Kidney tubule cell (primary cell): ENCODE measurements around the gene MIA3.
"Not testable (repeated sequence)": the region's sequence is repeated elsewhere in the genome, so short reads cannot be mapped to it uniquely, and the experiment has no call there.

ENCODE experiments used
- DNase-seq: peaks from one replicate; pipeline ENCODE4 v3.0.0-alpha.2; 2018; ENCODE audit warnings: low spot score

The MIA3 gene

DNA sequence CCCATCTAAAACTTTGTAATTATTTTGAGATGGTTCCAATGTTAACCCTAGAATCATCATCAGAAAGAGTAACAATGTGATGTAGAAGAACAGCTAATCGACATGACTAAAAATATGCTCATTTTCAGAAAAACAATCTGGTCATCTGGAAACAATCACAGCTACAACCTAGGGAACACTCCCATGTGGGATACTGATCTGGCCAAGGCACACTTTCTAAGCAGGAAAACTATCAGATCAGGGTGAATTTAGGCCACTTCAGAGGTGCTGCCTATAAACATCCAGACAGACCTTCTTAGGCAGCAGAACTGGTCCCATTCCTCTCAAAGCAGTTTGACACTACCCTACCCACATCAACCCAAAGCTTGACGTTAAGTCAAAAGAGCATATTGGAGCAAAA, 51.2 kb downstream of the MIA3 start:
- not testable (repeated sequence) for DNase-seq

DNA sequence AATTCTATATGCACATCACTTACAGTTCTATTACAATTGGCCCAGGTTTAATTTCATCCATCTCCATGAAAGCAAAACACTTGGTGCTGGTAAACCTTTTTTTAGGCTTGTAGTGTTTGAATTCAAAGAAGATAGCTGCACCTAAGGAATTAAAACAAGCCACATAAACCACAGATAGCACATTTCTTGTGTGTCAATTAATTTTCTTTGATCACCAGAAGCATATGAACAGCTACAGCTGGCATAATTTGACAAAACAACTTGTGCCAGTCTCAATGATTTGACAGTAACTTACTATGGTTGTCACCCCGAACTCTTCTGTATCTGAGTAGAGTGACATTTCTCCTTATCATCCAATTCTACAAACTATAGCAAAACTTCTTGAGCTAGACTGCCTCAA, 52.2 kb downstream of the MIA3 start:
- DNase-seq = no peak

DNA sequence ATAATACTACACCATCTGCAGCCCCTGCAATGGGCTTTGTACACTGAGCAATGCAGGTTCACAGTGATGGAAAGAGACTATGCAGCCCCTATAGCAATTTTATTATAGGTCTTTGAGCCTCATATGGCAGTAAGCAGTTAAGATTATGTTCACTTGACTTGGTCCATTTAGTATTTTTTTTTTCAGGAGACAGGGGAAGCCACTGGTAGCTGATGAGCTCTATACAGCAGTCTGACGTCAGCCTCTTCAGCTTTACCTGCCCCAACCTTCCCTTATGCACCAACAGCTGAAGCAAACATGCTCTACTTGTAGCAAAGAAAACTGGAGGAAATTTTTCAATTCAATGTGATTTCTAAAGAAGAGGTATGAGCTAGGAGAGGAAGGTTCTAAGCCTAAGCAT, 62.2 kb downstream of the MIA3 start:
- DNase-seq = no peak

DNA sequence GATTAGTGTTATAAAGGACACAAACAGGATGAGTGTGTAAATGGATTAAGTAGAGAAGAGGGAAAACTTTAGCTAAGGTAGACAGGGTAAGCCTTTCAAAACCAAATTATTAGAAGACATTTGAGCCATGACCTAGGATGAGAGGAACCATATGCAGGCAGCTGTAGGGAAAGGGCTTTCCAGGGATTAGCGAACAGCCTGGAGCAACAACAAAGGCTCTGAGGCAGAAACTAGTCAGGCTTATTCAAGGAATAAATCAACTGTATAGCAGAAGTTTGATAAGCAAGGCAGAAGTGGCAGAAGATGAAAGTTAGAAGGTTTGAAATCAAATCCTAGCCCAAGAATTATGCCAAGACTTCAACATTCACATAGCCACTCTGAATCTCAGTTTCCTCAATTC, 73.1 kb downstream of the MIA3 start:
- DNase-seq = no peak

DNA sequence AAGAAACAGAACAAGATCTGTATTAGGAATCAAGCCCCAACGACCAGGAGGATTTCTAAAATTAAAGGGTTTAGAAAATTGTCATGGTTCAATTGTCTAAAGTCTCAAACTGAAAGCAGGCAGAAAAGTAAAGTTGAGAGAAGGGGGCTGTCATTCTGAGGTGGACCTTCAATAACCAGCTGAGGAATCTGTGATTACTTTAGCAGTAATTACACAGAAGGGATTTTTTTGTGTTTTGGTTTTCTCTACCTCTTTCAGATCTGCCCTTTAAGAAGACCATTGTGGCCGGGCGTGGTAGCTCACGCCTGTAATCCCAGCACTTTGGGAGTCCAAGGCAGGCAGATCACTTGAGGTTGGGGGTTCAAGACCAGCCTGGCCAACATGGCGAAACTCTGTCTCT, 77.0 kb downstream of the MIA3 start:
- DNase-seq = no peak

DNA sequence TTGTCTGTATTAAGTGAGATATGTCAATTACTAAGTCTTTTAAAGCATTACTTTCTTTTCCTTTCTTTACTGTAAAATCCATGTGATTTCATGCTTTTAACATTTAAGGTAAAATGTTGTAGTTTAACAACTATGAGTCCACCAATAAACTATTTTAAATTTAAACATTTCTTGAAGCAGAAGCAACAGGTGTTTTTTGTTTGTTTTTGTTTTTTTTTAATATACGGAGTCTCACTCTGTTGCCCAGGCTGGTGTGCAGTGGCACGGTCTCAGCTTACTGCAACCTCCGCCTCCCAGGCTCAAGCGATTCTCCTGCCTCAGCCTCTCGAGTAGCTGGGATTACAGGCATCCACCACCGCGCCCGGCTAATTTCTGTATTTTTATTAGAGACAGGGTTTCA, 78.8 kb downstream of the MIA3 start:
- DNase-seq = no peak

DNA sequence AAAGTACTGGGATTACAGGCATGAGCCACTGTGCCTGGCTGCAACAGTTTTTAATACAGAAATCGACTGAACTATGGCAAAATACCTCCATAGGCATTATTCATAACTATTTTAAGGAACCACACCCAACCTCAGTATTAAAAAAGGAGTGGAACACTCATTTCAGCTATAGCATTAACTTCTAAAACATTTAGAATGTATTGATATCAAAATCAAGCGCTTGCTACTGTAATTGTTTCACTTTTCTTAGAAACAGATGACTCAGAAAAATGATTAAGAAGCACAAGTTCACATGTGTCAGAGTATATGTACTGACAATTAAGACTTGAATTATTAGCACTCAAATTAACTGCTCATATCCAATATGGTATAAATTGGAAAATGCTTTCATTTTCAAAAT, 79.3 kb downstream of the MIA3 start:
- no peak for DNase-seq

DNA sequence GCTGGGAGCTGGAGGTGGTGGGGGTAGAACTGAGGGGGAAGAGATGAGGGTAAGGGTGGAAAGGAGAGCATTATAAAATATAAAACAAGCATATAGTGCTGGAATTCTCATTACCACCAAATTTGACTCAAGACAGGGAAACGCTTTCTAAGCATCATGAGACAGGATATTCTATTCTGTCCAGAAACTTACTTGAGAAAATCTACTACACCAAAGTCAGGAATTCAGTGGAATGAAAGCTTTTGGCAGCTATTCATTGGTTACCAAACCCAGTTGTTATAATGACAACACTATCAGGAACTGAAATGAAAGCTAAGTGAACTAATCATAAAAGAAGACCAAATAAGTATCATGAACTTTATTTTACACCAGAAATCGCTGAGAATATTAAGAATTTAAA, 79.9 kb downstream of the MIA3 start:
- no peak for DNase-seq

DNA sequence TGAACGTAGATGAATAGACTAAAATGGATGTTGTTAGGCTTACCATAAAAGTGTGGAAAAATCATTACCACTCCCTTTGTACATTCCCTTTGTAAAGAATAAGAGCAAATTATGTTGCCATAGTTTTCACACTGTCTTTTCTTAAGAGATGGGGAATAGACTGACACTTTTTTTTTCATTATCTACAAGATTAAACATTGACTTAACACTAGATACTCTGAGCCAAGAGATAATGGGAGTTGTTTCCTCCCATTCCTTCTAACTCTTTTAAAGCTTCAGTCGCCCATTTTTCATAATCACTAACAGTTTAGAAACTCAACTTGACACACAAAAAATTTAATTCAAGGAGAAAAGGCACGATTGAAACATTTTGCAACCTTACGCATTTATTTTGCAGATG, 84.3 kb downstream of the MIA3 start:
- no peak for DNase-seq

DNA sequence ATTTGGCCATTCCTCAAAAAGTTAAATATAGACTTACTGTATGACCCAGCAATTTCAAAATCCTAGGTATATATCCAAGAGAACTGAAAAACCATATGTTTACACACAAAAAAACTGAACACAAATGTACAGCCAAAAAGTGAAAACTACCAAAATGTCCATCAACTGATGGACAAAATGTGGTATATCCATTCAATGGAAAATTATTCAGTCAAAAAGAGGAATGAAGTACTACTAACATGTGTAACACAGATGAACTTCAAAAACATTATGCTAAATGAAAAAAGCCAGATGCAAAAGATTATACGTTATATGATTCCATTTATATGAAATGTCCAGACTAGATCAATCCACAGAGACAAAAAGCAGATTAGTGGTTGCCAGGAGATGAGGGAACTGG, 86.4 kb downstream of the MIA3 start:
- no peak for DNase-seq

DNA sequence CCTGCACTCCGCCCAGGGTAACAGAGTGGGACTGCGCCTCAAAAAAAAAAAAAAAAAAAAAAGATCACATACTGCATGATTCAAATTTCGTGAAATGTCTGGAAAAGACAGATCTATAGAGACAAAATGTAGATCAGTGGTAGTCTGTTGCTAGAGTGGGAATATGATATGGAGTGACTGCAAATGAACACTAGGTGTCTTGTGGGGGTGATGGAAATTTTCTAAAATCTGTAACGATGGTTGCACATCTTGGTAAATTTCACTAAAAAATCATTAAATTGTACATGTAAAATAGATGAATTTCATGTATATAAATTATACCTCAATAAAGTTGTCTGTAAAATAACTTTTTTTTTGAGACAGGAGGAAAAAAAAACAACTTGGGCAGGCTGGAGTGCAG, 88.9 kb downstream of the MIA3 start:
- DNase-seq = no peak

DNA sequence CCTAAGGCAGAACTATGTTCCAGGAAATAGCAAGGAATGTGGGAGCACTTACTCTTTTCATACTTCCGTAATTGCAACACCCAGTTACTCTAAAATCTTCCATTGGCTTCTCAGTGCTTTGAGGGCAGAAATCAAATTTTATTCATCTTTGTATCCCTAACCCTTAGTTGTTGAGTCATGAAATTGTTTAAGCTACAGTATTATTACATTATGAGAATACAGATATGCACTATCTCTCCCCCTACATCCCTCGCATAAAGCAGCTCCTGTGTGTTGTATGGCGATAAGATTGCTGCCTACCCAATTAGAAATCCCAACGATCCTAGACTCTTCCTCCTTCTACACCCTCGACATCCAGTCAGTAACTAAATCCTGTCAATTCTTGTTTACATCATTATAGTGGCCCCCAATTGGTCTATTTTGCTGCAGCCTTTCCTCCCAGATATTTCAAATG, 91.8 kb downstream of the MIA3 start:
- no peak for DNase-seq

DNA sequence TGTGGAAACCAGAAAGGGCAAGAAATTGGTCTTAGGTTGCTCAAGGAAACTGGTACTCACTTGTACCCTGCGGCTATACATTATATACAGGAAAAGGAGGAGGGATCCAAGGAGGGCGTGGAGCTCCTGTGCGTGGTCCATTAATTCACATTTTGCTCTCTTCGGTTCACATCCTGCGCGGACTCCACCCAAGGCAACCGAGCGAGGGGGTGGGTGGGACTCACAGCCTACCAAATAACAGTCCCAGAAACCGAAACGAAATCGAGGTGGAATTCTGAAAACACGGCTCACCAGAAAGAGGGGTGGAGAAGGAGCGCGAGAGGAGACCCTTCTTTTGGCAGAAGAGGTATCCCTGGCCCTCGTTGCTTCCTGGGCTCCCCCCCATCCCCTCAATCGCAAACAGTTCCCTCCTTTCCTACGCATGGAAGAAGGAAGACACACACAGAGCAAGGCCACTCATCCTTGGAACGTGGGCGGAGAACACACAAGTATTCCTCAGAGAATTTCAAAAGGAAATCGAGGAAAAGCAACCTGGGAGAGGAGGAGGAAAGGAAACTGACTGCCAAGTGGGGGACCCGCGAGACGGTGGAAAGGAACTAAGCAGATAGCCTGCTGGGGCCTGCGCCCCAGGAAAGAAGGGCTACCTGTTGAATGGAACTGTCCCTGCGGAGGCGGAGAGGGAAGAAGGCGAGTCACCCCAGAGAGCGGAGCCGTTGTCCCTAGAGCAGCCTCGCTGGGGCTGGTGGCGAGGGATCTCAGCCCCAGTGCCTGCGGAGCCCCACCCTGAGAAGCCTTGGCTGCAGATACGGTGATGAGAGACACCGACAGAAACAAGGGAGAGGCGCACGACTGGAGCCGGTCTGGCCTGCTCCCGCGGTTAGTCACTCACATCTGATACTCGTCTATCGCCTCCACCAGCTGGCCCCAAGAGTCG, 93.7 kb downstream of the MIA3 start:
- peak; percentile 72 for DNase-seq

DNA sequence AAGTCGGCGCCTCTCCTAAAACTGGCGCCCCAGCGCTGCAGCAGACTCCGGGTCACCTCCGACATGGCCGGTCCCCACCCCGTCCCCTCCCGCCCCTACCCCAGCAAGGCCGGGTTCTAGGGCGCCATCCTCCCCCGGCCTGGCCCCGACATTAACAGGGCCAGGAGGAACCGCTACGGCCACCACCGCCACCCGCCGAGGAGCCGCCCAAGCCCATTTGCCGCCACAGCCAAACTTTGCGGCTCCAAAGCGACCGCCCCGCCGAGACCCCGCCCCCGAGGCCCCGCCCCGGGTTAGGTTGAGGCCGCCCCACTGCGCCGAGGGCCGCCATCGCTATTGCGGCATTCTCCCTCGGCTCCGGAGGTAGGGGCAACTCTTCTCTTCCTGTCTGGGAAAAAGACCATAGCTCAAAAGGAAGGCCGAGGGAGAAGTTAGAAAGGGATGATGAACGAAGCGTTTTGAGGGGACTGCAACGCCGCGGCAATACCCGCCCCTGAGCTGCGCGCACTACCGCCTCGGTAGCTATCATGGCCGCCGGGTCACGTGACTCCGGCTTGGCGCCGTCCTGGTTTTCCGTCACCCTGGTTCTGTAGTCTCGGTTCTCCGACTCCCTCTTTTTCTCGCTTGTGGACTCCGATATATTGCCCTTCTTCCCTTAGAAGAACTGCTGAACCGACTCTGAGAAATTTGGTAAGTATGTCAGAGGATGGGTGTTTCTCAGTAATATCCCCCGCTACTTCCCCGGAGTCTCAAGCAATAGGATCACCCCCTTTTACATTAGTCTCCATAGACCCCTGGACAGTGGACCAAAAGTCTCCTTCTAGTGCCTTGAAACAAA, 94.6 kb downstream of the MIA3 start, which contains the start of the genes AIDA and BROX:
Gene AIDA, minus strand, starts transcription at position 239 of the 838 bp plus-strand sequence. Its CDS starts 174 bp downstream, at position 65.
Gene BROX, plus strand, starts transcription at position 312 of the 838 bp plus-strand sequence. CDS start 3,136 bp downstream, outside the sequence.
- peak; percentile 89 for DNase-seq

DNA sequence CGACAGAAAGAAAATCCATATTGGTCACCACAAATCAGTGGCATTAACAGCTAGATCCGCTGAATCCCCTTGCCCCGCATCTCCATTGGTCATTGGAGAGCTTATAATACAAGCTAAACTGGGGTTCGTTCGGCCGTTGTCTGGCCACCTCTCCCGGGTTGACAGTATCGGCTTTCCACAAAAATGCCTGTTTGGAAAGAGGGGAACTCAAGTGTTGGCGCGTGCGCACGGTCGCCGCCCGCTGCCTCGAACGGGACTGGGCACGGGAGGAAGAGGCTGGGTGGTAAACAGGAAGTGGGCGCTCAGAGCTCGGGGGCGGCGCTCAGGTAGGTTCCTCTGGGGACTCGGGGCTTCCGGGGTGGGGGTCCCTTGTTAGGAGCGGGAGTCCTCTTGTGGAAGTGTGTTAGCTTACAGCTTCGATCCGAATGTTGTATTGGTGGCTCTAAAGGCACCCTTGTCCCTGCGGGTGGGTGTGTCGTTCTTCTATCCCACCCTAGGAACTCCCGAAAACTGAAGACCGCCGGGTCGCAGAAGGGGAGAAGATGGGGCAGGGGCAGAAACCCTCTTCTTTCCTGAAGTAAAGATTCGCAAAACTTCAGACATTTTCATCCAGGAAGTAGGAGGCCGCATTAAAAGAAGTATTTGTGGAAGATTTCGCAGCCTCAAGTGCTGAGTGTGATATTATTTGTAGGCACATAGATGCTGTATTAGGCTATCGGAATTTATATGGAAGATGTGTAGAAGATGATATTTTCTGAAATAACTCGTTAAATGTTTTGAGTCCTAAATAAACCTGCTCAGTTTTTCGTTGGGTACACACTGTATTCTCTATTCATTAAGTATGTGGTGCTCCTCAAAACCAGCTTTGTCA, 95.4 kb downstream of the MIA3 start:
- peak; percentile 96 for DNase-seq

DNA sequence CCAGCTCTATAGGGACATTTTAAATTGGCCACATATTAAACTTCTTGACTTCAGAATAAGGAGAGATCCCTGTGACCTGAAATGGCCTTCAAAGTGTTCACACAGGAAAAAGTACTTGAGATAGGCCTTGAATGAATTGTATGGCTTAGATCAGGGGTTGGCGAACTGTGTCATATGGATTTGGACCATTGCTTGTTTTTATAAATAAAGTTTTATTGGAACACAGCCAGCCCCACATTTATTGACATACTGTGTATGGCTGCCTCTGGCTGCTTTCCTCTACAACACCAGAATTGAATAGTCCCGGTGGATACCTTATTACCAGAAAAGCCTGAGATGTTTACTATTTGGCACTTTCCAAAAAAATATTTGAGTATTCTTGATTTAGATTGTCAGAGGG, 98.5 kb downstream of the MIA3 start:
- DNase-seq = no peak
